ENCODE measurements around the gene LIAS. TPM values are rescaled to one million over a fixed set of nuclear protein-coding genes. Genes with fewer than 3 reads are reported as not detected.

The LIAS gene
- total RNA-seq, 2 donors from 2014 or later = 4.9 to 15.3 TPM

DNA sequence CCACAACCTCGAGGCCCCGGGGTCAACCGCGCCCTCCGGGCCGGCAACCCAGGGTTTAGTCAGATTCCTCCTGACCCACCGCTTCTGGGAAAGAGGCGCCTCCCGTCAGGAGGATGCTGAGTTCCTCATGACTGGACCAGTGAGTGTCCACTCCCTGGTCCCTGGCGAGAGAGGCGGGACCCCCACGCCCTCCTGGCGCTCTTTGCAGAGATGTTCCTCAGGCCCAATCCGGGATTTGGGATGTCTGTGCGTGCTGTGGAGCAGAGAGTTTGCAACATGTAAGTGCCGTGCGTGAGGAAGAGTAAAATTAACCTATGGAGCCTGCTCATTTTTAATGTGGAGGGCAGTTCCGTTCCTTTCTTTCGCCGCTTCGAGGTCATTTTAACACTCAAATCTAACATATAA, 69.2 kb downstream of the LIAS start:
- DNase-seq = no peak
- Histone ChIP-seq H3K4me1 (peaks cover 19% of the 10 kb centered on the region), H3K9me3 (no peaks in the 10 kb centered on the region), H3K27me3 (no peaks in the 10 kb centered on the region), H3K36me3 (replicated peaks in 1 of 2; ENCODE audit: insufficient read depth in 1 of 2, low read depth in 2 of 2) (peaks cover 0 to 4% of the 10 kb centered on the region in 2 donors), H3K27ac (peak overlapping the region; percentile 91 to 99 (median 95)), H3K4me3 (peak overlapping the region; percentile 51)
- TF ChIP-seq CTCF (IDR thresholded peaks at IDR 0.05) = no peak
- no peak for TF ChIP-seq POLR2A (IDR thresholded peaks at IDR 0.05)
- peak; percentile 13 for ATAC-seq
- WGBS, 2 donors = 0 to 1% methylated on average over 13 to 21 of the region's 21 CpGs
- intact Hi-C loops (cut with DNase I) = no loop called here

Small RNAs within 50 kb of the gene (microRNA-seq; reads per million reads assigned to microRNA genes)
- 0 reads per million in 2 donors for gene MIR5591 (ENCODE audit: borderline number of aligned reads in 2 of 2, borderline replicate concordance in 2 of 2)

Small RNAs within 50 kb of the gene (small RNA-seq; reads per million reads assigned to genes)
- not detected for gene MIR5591
- gene RF00019 = not detected

Other genes starting within 250 kb of the LIAS start
- 10 to 100 TPM; 30.9 to 46.8 TPM for gene RFC1, start 92.7 kb upstream of the LIAS start, total RNA-seq
- 1 to 10 TPM; 2.1 to 3.6 TPM for gene KLB, start 52.1 kb upstream of the LIAS start, total RNA-seq
- 1,000 to 10,000 TPM in 1 of 2 donors, 100 to 1,000 TPM in 1; 811 to 1,738 TPM for gene RPL9, start 134 bp upstream of the LIAS start, total RNA-seq
- 100 to 1,000 TPM in 1 of 2 donors, 10 to 100 TPM in 1; 71.1 to 107 TPM for gene UGDH, start 68.4 kb downstream of the LIAS start, total RNA-seq
- 10 to 100 TPM; 24.4 to 26.2 TPM for gene SMIM14, start 179.8 kb downstream of the LIAS start, total RNA-seq
- 10 to 100 TPM; 12.2 to 19.5 TPM for gene UBE2K, start 239.1 kb downstream of the LIAS start, total RNA-seq

All from body of pancreas (tissue), 4 donors.